Spleen (tissue), 7 donors: ENCODE data around the gene TDG.

Experiments used
- POLR2AphosphoS5 ChIP-seq, 3 donors: sonication (generic); formaldehyde crosslinking; IDR thresholded peaks; one replicate each; pipeline ENCODE4 v1.5.1; 2017; ENCODE audit warnings: antibody characterized with exemption in 3 of 3
- TF ChIP-seq, protein P1 (sequence below), 11 experiments: fragments of 200-600 bp in 7 of 11; fragments of 450-650 bp in 4 of 11; sonication (generic) in 4 of 11; IDR thresholded peaks in 8 of 11; conservative IDR thresholded peaks in 3 of 11; 1 replicate in 7 of 11; 2 replicates in 4 of 11; pipeline versions ENCODE4 v1.4.0 to v1.8.0; 2016 to 2021; ENCODE audit warnings: antibody characterized with exemption in 11 of 11, inconsistent platforms in 4 of 11, mild to moderate bottlenecking in 1 of 11
- donor health status: DM: no; HTN: no; CAD: no; lungs with moderate emphysema.
- donor health status: DM: no; HTN: no; CAD: no.
- donor health status: DM: no; HTN: no; CAD: no.

DNA sequence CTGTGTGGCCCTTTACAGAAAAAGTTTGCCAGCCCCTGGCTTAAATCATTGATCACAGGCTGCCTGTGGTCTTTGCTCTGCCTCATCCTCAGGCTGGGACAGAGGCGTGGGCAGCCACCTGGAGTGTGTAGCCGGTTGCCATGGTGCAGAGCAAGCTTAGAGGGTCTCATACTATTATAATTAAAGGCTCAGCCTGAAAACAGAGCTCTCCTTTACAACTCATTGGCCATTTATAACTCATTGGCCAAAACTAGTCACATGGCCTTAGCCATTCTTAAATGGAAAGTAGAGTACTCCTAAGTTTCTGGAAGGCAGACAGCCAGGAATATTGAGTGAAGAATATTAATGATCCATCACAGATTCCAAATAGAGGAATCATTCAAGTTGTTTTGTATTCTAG, 32.4 kb upstream of the TDG start:
- TF ChIP-seq, protein P1, sequence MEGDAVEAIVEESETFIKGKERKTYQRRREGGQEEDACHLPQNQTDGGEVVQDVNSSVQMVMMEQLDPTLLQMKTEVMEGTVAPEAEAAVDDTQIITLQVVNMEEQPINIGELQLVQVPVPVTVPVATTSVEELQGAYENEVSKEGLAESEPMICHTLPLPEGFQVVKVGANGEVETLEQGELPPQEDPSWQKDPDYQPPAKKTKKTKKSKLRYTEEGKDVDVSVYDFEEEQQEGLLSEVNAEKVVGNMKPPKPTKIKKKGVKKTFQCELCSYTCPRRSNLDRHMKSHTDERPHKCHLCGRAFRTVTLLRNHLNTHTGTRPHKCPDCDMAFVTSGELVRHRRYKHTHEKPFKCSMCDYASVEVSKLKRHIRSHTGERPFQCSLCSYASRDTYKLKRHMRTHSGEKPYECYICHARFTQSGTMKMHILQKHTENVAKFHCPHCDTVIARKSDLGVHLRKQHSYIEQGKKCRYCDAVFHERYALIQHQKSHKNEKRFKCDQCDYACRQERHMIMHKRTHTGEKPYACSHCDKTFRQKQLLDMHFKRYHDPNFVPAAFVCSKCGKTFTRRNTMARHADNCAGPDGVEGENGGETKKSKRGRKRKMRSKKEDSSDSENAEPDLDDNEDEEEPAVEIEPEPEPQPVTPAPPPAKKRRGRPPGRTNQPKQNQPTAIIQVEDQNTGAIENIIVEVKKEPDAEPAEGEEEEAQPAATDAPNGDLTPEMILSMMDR (IDR thresholded peaks at IDR 0.05 in 8 of 11, conservative IDR thresholded peaks at IDR 0.05 in 3 of 11), result no peak
- TF ChIP-seq POLR2AphosphoS5 (IDR thresholded peaks at IDR 0.05), result no peak
